HFFc6 (cell line): ENCODE data around the gene DBT. TPM values are rescaled to one million over a fixed set of nuclear protein-coding genes. Genes with fewer than 3 reads are reported as not detected.
"Not testable (repeated sequence)": the region's sequence is repeated elsewhere in the genome, so short reads cannot be mapped to it uniquely, and the experiment has no call there.

Experiments
- DNase-seq: peaks from one replicate; pipeline ENCODE4 v3.0.0-alpha.2; 2018
- H3K27ac Mint-ChIP-seq: 2 replicates; pipeline ENCODE4 v1.8.0; 2020; ENCODE audit warnings: mild to moderate bottlenecking, mixed read lengths
- H3K27me3 Mint-ChIP-seq: 2 replicates; pipeline ENCODE4 v1.8.0; 2021; ENCODE audit warnings: mild to moderate bottlenecking, moderate library complexity, mixed read lengths; ENCODE audit not compliant: insufficient read depth
- H3K36me3 Mint-ChIP-seq: 2 replicates; pipeline ENCODE4 v1.8.0; 2021; ENCODE audit warnings: low read depth, mixed read lengths
- H3K4me1 Mint-ChIP-seq: 2 replicates; pipeline ENCODE4 v1.8.0; 2020; ENCODE audit warnings: low read depth, mixed read lengths
- H3K4me3 Mint-ChIP-seq: 2 replicates; pipeline ENCODE4 v1.8.0; 2020; ENCODE audit warnings: mild to moderate bottlenecking, moderate library complexity, mixed read lengths
- H3K9me3 Mint-ChIP-seq: 2 replicates; pipeline ENCODE4 v1.8.0; 2020; ENCODE audit warnings: mild to moderate bottlenecking, mixed read lengths
- CTCF ChIP-seq: fragments of 200-600 bp; sonication (generic); IDR thresholded peaks from 2 replicates; pipeline ENCODE4 v1.5.0; 2021; ENCODE audit warnings: antibody characterized with exemption, mild to moderate bottlenecking
- total RNA-seq, 6 experiments: library from RNA; stranded (reverse); fragmentation: NEBNext Ultra II Directional; extraction: Animal tissue kit (Norgen Biotek cat#: 25700); gene quantifications; 2 replicates in 1 of 6; 3 replicates in 5 of 6; pipeline ENCODE4 v1.2.3, GENCODE V29; 2021

The DBT gene
- total RNA-seq, 6 experiments from 2014 or later: 8.6 to 12.3 (median 10.2) TPM

DNA sequence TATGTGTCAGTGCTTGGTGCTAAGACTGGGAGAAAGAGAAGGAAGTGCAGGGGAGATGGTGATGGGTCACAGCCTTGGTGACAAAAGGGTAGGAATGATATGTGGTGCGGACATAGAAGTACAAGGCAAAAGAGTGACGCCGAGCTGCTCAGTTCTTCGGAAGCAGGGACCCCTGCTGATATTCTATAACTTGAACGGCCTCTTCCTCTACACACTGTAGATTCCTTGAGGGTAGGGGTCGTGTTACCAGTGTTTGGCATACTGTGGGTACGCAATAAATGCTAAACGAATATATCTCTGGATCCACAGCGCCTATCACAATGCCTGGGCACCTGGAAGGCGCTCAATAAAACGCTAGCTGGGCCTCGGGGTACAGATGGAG lies 488 bp downstream of the DBT start:
- no peak overlapping the region for H3K27ac Mint-ChIP-seq
- H3K4me3 Mint-ChIP-seq: no peak overlapping the region
- DNase-seq: no peak
- TF ChIP-seq CTCF: no peak
- H3K36me3 Mint-ChIP-seq: no peaks in the 10 kb centered on the region
- peaks cover 6% of the 10 kb centered on the region; the same call in 1 of the 2 replicates for H3K27me3 Mint-ChIP-seq
- no peaks in the 10 kb centered on the region for H3K9me3 Mint-ChIP-seq
- peaks cover 10% of the 10 kb centered on the region for H3K4me1 Mint-ChIP-seq

DNA sequence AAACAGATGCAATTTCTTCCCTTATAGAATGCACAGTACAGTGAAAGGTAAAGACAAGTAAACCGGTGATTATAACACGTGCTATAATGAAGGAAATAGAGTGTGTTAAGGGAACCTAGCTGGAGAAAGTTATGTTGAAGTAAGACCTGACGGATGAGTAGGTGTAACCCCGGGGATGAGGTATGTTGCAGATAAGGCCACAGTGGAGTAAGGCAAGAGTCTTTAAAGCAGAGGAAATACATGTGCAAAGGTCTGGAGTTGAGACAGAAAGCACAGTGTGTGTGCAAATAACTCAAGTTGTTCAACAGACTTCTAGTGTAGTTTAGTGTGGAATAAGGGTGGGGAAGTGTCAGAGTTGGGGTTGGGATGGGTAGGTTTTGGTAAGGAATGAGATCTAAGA lies 2.9 kb downstream of the DBT start:
- no peak for DNase-seq
- no peak overlapping the region for H3K4me3 Mint-ChIP-seq
- H3K9me3 Mint-ChIP-seq: no peaks in the 10 kb centered on the region
- no peak overlapping the region for H3K27ac Mint-ChIP-seq
- H3K4me1 Mint-ChIP-seq: peaks cover 10% of the 10 kb centered on the region
- H3K36me3 Mint-ChIP-seq: no peaks in the 10 kb centered on the region
- TF ChIP-seq CTCF: no peak
- H3K27me3 Mint-ChIP-seq: no peaks in the 10 kb centered on the region

GRCh38 chr1:100240631-100241030 lies 9.0 kb downstream of the DBT start:
- Mint-ChIP-seq H3K9me3 (no peaks in the 10 kb centered on the region), H3K4me1 (no peaks in the 10 kb centered on the region), H3K36me3 (peaks cover 9% of the 10 kb centered on the region; the same call in 1 of the 2 replicates), H3K27me3 (peaks cover 2% of the 10 kb centered on the region; the same call in 1 of the 2 replicates), H3K4me3 (no peak overlapping the region), H3K27ac (no peak overlapping the region)
- DNase-seq: no peak
- TF ChIP-seq CTCF: no peak

DNA sequence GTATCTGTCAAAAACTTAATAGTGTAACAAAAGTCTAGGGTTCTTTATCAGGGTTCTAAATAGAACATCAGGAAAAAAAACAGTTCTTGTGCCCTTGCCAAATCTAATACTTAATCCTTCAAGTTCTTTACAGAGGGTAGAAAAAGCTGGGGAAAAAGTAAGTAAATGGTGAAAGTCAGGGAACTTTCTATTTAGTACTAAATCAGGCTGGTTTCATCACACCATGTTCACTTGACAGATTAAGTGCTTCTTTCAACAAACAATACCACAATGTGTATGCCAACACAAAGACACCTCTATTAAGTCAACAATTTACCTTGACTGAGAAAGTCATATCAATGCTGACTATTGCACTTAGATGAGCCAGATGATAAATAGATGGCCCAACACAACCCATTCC lies 9.7 kb downstream of the DBT start:
- no peak for TF ChIP-seq CTCF
- H3K9me3 Mint-ChIP-seq: no peaks in the 10 kb centered on the region
- DNase-seq: no peak
- peaks cover 9% of the 10 kb centered on the region; the same call in 1 of the 2 replicates for H3K36me3 Mint-ChIP-seq
- H3K4me3 Mint-ChIP-seq: no peak overlapping the region
- H3K27me3 Mint-ChIP-seq: peaks cover 2% of the 10 kb centered on the region; the same call in 1 of the 2 replicates
- no peak overlapping the region for H3K27ac Mint-ChIP-seq
- H3K4me1 Mint-ChIP-seq: no peaks in the 10 kb centered on the region

- Mint-ChIP-seq H3K9me3 (no peaks in the 10 kb centered on the region), H3K27ac (no peak overlapping the region), H3K4me3 (no peak overlapping the region), H3K27me3 (peaks cover 2% of the 10 kb centered on the region; the same call in 1 of the 2 replicates), H3K4me1 (no peaks in the 10 kb centered on the region), H3K36me3 (peaks cover 28% of the 10 kb centered on the region)
- no peak for TF ChIP-seq CTCF
- DNase-seq: no peak
These were observed 12.5 kb downstream of the DBT start for GRCh38 chr1:100237091-100237490.

DNA sequence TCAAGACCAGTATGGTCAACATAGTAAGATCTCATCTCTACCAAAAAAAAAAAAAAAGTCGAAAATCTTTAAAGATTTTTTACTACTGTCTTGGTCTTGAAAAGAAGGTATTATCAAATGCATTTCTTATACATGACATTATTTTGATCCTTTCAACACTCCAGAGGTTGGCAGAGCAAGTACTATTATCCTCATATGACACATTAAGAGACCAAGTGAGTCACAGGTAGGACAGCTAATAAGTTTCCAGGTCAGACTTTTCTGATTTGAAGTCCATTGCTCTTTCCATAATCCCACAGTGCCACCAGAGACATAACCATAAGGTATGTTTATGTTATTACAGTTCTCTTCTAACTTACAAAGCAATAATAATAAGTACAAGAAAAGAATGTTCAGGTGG lies 15.2 kb downstream of the DBT start:
- peaks cover 2% of the 10 kb centered on the region; the same call in 1 of the 2 replicates for H3K27me3 Mint-ChIP-seq
- TF ChIP-seq CTCF: no peak
- no peak overlapping the region for H3K4me3 Mint-ChIP-seq
- no peaks in the 10 kb centered on the region for H3K9me3 Mint-ChIP-seq
- H3K4me1 Mint-ChIP-seq: no peaks in the 10 kb centered on the region
- peaks cover 24% of the 10 kb centered on the region for H3K36me3 Mint-ChIP-seq
- no peak for DNase-seq
- no peak overlapping the region for H3K27ac Mint-ChIP-seq

- peaks cover 21% of the 10 kb centered on the region for H3K36me3 Mint-ChIP-seq
- not testable (repeated sequence) for H3K27ac Mint-ChIP-seq, H3K4me3 Mint-ChIP-seq, H3K27me3 Mint-ChIP-seq, H3K9me3 Mint-ChIP-seq, H3K4me1 Mint-ChIP-seq, DNase-seq
These were observed 16.1 kb downstream of the DBT start for GRCh38 chr1:100233566-100233965.
